Endodermal cell (in vitro differentiated cells): Measurements from ENCODE around the gene WNT10A. TPM values are rescaled to one million over a fixed set of nuclear protein-coding genes. Genes with fewer than 3 reads are reported as not detected.
A peak's percentile ranks its signal among the peaks of the same experiment; 100 is the strongest.

Experiments used
- DNase-seq: peaks from one replicate; pipeline ENCODE4 v3.0.0-alpha.2; 2017
- H3K27ac ChIP-seq: 2 replicates; pipeline ENCODE4 v1.5.1; 2013; ENCODE audit warnings: mild to moderate bottlenecking, low read depth, low read length, moderate library complexity
- H3K27me3 ChIP-seq: 2 replicates; pipeline ENCODE4 v1.6.1; 2013; ENCODE audit warnings: mild to moderate bottlenecking, low read length, moderate library complexity; ENCODE audit not compliant: insufficient read depth, control insufficient read depth, poor library complexity, severe bottlenecking
- H3K36me3 ChIP-seq: 2 replicates; pipeline ENCODE4 v1.7.0; 2013; ENCODE audit warnings: mild to moderate bottlenecking, low read length, moderate library complexity; ENCODE audit not compliant: control insufficient read depth, insufficient read depth
- H3K4me1 ChIP-seq: one replicate; pipeline ENCODE4 v1.7.0; 2013; ENCODE audit warnings: low read length; ENCODE audit not compliant: control insufficient read depth, insufficient read depth
- H3K4me3 ChIP-seq: 2 replicates; pipeline ENCODE4 v1.5.1; 2013; ENCODE audit warnings: mild to moderate bottlenecking, low read length, moderate library complexity
- H3K9ac ChIP-seq: 2 replicates; pipeline ENCODE4 v1.6.1; 2013; ENCODE audit warnings: mild to moderate bottlenecking, low read length, moderate library complexity; ENCODE audit not compliant: poor library complexity, severe bottlenecking; ENCODE audit errors: extremely low read depth
- H3K9me3 ChIP-seq: 2 replicates; pipeline ENCODE4 v1.6.1; 2013; ENCODE audit warnings: mild to moderate bottlenecking, low read length, moderate library complexity; ENCODE audit not compliant: control insufficient read depth
- H3K27ac Mint-ChIP-seq: 2 replicates; pipeline ENCODE4 v1.8.0; 2020; ENCODE audit warnings: mixed read lengths
- H3K27me3 Mint-ChIP-seq: 2 replicates; pipeline ENCODE4 v1.8.0; 2021; ENCODE audit warnings: mild to moderate bottlenecking, mixed read lengths; ENCODE audit not compliant: insufficient read depth
- H3K36me3 Mint-ChIP-seq: 2 replicates; pipeline ENCODE4 v1.8.0; 2020; ENCODE audit warnings: low read depth, mixed read lengths
- H3K4me1 Mint-ChIP-seq: 2 replicates; pipeline ENCODE4 v1.8.0; 2020; ENCODE audit warnings: mixed read lengths
- H3K4me3 Mint-ChIP-seq: 2 replicates; pipeline ENCODE4 v1.8.0; 2020; ENCODE audit warnings: mild to moderate bottlenecking, moderate library complexity, mixed read lengths
- H3K9me3 Mint-ChIP-seq: 2 replicates; pipeline ENCODE4 v1.8.0; 2020; ENCODE audit warnings: mild to moderate bottlenecking, mixed read lengths
- CTCF ChIP-seq: fragments of 200-600 bp; sonication (generic); conservative IDR thresholded peaks from 2 replicates; pipeline ENCODE4 v1.5.0; 2021; ENCODE audit warnings: antibody characterized with exemption, mild to moderate bottlenecking
- WGBS, 2 experiments: methylation state at CpG; one replicate each; pipeline versions ENCODE4 v1.1.5 to v1.1.7; 2013; ENCODE audit warnings: missing lambda C conversion rate in 2 of 2, mixed read lengths in 1 of 2; ENCODE audit not compliant: insufficient coverage in 1 of 2, insufficient read length in 1 of 2; 5-methylcytosine and 5-hydroxymethylcytosine counted together
- total RNA-seq, 2 donors: library from RNA; stranded (reverse); fragmentation: NEBNext Ultra II Directional in 1 of 2; extraction: Animal tissue kit (Norgen Biotek cat#: 25700) in 1 of 2; gene quantifications; 2 replicates in 1 of 2; 3 replicates in 1 of 2; pipeline ENCODE4 v1.2.1, GENCODE V29; 2021

Gene WNT10A
- total RNA-seq, 2 donors from 2014 or later, result not detected

DNA sequence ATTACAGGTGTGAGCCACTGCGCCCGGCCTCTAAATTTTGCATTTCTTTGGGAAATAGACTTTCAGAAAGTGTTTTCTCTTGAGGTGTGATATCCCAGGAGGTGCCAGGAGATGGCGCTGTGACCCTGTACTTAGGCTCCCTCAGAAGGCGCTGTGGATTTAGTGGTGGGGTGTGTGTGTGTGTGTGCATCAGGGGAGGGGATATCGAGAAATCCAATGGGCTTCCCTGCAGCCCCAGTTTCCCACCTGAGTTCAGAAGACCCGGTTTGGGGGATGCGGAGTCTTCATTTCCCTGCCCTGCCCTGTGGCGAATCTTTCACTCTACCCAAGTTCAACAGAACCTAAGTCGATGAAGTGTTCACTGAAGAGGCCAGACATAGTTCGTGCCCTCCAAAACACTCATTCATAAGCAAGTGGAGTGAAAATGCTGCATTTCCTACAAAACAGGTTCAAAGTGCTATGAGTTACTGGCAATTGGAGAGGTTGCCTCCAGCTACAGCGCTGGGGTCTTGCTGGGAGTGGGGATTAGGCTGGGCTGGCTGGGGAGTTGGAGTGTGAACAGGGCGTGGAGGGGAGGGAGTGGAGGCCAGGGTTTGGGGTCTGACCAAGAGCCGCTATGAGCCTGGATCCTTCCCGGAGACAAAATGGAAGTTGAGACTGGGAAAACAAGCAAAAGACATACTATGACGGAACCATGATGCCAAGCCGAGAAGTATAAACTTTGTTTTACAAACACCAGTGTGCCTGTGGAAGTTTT is 27.6 kb upstream of the WNT10A start:
- Histone ChIP-seq H3K27me3 (peaks cover 52% of the 10 kb centered on the region), H3K9ac (no peak overlapping the region), H3K9me3 (no peaks in the 10 kb centered on the region), H3K4me1 (no peaks in the 10 kb centered on the region), H3K4me3 (no peak overlapping the region), H3K27ac (no peak overlapping the region), H3K36me3 (no peaks in the 10 kb centered on the region)
- TF ChIP-seq CTCF, result peak; percentile 93
- H3K4me1 Mint-ChIP-seq, result no peaks in the 10 kb centered on the region
- DNase-seq, result peak; percentile 90
- H3K36me3 Mint-ChIP-seq, result no peaks in the 10 kb centered on the region
- 48 to 62% methylated on average over 12 to 16 of the region's 16 CpGs for WGBS, 2 experiments
- H3K9me3 Mint-ChIP-seq, result no peaks in the 10 kb centered on the region
- no peak overlapping the region for H3K4me3 Mint-ChIP-seq
- H3K27me3 Mint-ChIP-seq, result peaks cover 67% of the 10 kb centered on the region
- H3K27ac Mint-ChIP-seq, result no peak overlapping the region

- Histone ChIP-seq H3K4me3 (no peak overlapping the region), H3K27me3 (peaks cover 59% of the 10 kb centered on the region), H3K4me1 (no peaks in the 10 kb centered on the region), H3K27ac (no peak overlapping the region), H3K9me3 (no peaks in the 10 kb centered on the region), H3K9ac (no peak overlapping the region), H3K36me3 (no peaks in the 10 kb centered on the region)
- DNase-seq, result peak; percentile 52
- Mint-ChIP-seq H3K27ac (no peak overlapping the region), H3K9me3 (no peaks in the 10 kb centered on the region), H3K4me3 (no peak overlapping the region), H3K27me3 (peaks cover 72% of the 10 kb centered on the region), H3K36me3 (no peaks in the 10 kb centered on the region), H3K4me1 (no peaks in the 10 kb centered on the region)
- no peak for TF ChIP-seq CTCF
- 73 to 76% methylated on average over 5 of the region's 5 CpGs for WGBS, 2 experiments
These were observed 26.9 kb upstream of the WNT10A start for GRCh38 chr2:218853766-218854165.

- no peak overlapping the region for H3K9ac ChIP-seq
These were observed 25.8 kb upstream of the WNT10A start for GRCh38 chr2:218854860-218855259.

More at GRCh38 chr2:218854860-218855259, 25.8 kb upstream of the WNT10A start:
- H3K36me3 ChIP-seq, result no peaks in the 10 kb centered on the region
- H3K27ac ChIP-seq, result no peak overlapping the region
- DNase-seq, result no peak
- Mint-ChIP-seq H3K4me3 (no peak overlapping the region), H3K27ac (no peak overlapping the region), H3K27me3 (peaks cover 77% of the 10 kb centered on the region), H3K9me3 (no peaks in the 10 kb centered on the region), H3K4me1 (peaks cover 4% of the 10 kb centered on the region), H3K36me3 (no peaks in the 10 kb centered on the region)
- H3K27me3 ChIP-seq, result peaks cover 68% of the 10 kb centered on the region
- TF ChIP-seq CTCF, result no peak
- 55 to 66% methylated on average over 3 to 5 of the region's 5 CpGs for WGBS, 2 experiments
- H3K4me1 ChIP-seq, result peaks cover under 1% of the 10 kb centered on the region
- no peaks in the 10 kb centered on the region for H3K9me3 ChIP-seq
- no peak overlapping the region for H3K4me3 ChIP-seq
